Hematopoietic multipotent progenitor cell treated with erythropoietin and hydrocortisone succinate and interleukin-3 and kit ligand, for 17 days (in vitro differentiated cells): ENCODE data around the gene FKTN.

Experiments used
- DNase-seq: peaks from one replicate; pipeline ENCODE4 v3.0.0-alpha.2; 2015; ENCODE audit warnings: low spot score

Gene FKTN

GRCh38 chr9:105679257-105680022, 121.5 kb downstream of the FKTN start:
- DNase-seq: no peak

- no peak for DNase-seq
Measured at GRCh38 chr9:105681313-105681712, 123.4 kb downstream of the FKTN start.

- no peak for DNase-seq
Measured at GRCh38 chr9:105681724-105682123, 123.8 kb downstream of the FKTN start.

GRCh38 chr9:105683688-105684275, 125.9 kb downstream of the FKTN start:
- DNase-seq: no peak

GRCh38 chr9:105686936-105687335, 129.0 kb downstream of the FKTN start:
- no peak for DNase-seq
